Activated CD8-positive, alpha-beta memory T cell treated with anti-CD3 and anti-CD28 coated beads, Interleukin-2, amount 50 U/mL, for 48 hours (primary cell): ENCODE results near the gene SAMD1.
A peak's percentile ranks its signal among the peaks of the same experiment; 100 is the strongest.

Experiments
- DNase-seq: peaks from one replicate; pipeline ENCODE4 v3.0.0-alpha.2; 2020

The SAMD1 gene

GRCh38 chr19:14088634-14089411 is 1.7 kb downstream of the SAMD1 start:
- no peak for DNase-seq

GRCh38 chr19:14086098-14086497 is 4.5 kb downstream of the SAMD1 start:
- no peak for DNase-seq

GRCh38 chr19:14085309-14085995 is 5.1 kb downstream of the SAMD1 start, which contains the start of gene C19orf67:
Gene C19orf67, minus strand, starts transcription at chr19:14085783. Its CDS starts 156 bp downstream, at chr19:14085627.
- no peak for DNase-seq

- no peak for DNase-seq
These were observed 7.9 kb downstream of the SAMD1 start for GRCh38 chr19:14082675-14082960.

GRCh38 chr19:14081797-14082674 is 8.5 kb downstream of the SAMD1 start:
- DNase-seq = no peak

- DNase-seq = peak; percentile 99
These were observed 9.4 kb downstream of the SAMD1 start for GRCh38 chr19:14080887-14081796.

GRCh38 chr19:14078411-14078810 is 12.1 kb downstream of the SAMD1 start:
- DNase-seq = no peak

- DNase-seq = peak; percentile 75
These were observed 16.4 kb downstream of the SAMD1 start for GRCh38 chr19:14073925-14074838.

GRCh38 chr19:14073261-14073924 is 17.2 kb downstream of the SAMD1 start:
- peak; percentile 89 for DNase-seq

- peak; percentile 78 for DNase-seq
These were observed 17.9 kb downstream of the SAMD1 start, which contains the start of gene MISP3 for GRCh38 chr19:14072535-14073260. Gene MISP3, plus strand, starts transcription at chr19:14072786. Its CDS starts 524 bp downstream, at chr19:14073310.

- DNase-seq = no peak
These were observed 20.1 kb downstream of the SAMD1 start for GRCh38 chr19:14070268-14071050.

- no peak for DNase-seq
These were observed 24.4 kb downstream of the SAMD1 start for GRCh38 chr19:14066134-14066533.

GRCh38 chr19:14063105-14063504 is 27.4 kb downstream of the SAMD1 start:
- no peak for DNase-seq

GRCh38 chr19:14062558-14062855 is 28.0 kb downstream of the SAMD1 start:
- no peak for DNase-seq

- no peak for DNase-seq
These were observed 28.6 kb downstream of the SAMD1 start, which contains the start of gene PALM3 for GRCh38 chr19:14061751-14062557. Gene PALM3, minus strand, starts transcription at chr19:14062076. Its CDS starts 96 bp downstream, at chr19:14061980.

- no peak for DNase-seq
These were observed 29.3 kb downstream of the SAMD1 start for GRCh38 chr19:14061081-14061749.

- no peak for DNase-seq
These were observed 30.8 kb downstream of the SAMD1 start for GRCh38 chr19:14059652-14060155.
